SK-N-SH (cell line): ENCODE measurements around the gene XCL1. TPM values are rescaled to one million over a fixed set of nuclear protein-coding genes. Genes with fewer than 3 reads are reported as not detected.
"Not testable (repeated sequence)": the region's sequence is repeated elsewhere in the genome, so short reads cannot be mapped to it uniquely, and the experiment has no call there.

Experiments
- CTCF ChIA-PET: fragments of 300-600, 350-600 bp; formaldehyde crosslinking; extraction: SDS; loops from one replicate; lab custom pipeline; 2021; lab: Yijun Ruan, JAX
- POLR2A ChIA-PET: fragments of 350-600 bp; sonication (Branson Sonifier 250); formaldehyde crosslinking; extraction: SDS; loops from one replicate; lab custom pipeline; 2020; ENCODE audit warnings: antibody characterized with exemption, inconsistent platforms; lab: Yijun Ruan, JAX
- DNase-seq: peaks from one replicate; pipeline ENCODE4 v3.0.0; 2012
- H2AFZ ChIP-seq: fragments of 200-600 bp; sonication (generic); 2 replicates; pipeline ENCODE4 v1.8.1; 2016; ENCODE audit warnings: antibody characterized with exemption, mild to moderate bottlenecking, low read depth
- H3F3A ChIP-seq: fragments of 200-600 bp; sonication (generic); replicated peaks from 2 replicates; pipeline ENCODE3; 2016; ENCODE audit warnings: antibody characterized with exemption, mild to moderate bottlenecking; ENCODE audit not compliant: insufficient read depth
- H3K27ac ChIP-seq, 2 experiments: fragments of 200-500 bp in 1 of 2; fragments of 200-600 bp in 1 of 2; sonication (Bioruptor generic) in 1 of 2; sonication (generic), shearing (Covaris generic) in 1 of 2; 2 replicates each; pipeline versions ENCODE4 v1.5.1 to v1.6.1; 2014 to 2016; ENCODE audit warnings: low read depth in 2 of 2, inconsistent platforms in 1 of 2, low read length in 1 of 2, mild to moderate bottlenecking in 1 of 2, mixed read lengths in 1 of 2
- H3K27me3 ChIP-seq: fragments of 200-600 bp; sonication (generic), shearing (Covaris generic); 2 replicates; pipeline ENCODE4 v1.6.1; 2016; ENCODE audit warnings: mixed run types; ENCODE audit not compliant: insufficient read depth
- H3K36me3 ChIP-seq, 2 experiments: fragments of 200-500 bp in 1 of 2; fragments of 200-600 bp in 1 of 2; sonication (Bioruptor generic) in 1 of 2; sonication (generic) in 1 of 2; replicated peaks in 1 of 2; 2 replicates each; pipeline versions ENCODE3 to v1.5.1; 2014 to 2016; ENCODE audit warnings: low read length in 1 of 2, mild to moderate bottlenecking in 1 of 2; ENCODE audit not compliant: insufficient read depth in 2 of 2, control insufficient read depth in 1 of 2
- H3K4me1 ChIP-seq, 2 experiments: fragments of 200-500 bp in 1 of 2; fragments of 200-600 bp in 1 of 2; sonication (Bioruptor generic) in 1 of 2; sonication (generic), shearing (Covaris generic) in 1 of 2; 2 replicates each; pipeline versions ENCODE4 v1.5.1 to v1.6.1; 2014 to 2016; ENCODE audit warnings: low read depth in 1 of 2, low read length in 1 of 2, mixed run types in 1 of 2; ENCODE audit not compliant: insufficient read depth in 2 of 2, control insufficient read depth in 1 of 2
- H3K4me2 ChIP-seq: fragments of 200-600 bp; sonication (generic), shearing (Covaris generic); 2 replicates; pipeline ENCODE4 v1.6.1; 2017; ENCODE audit warnings: mixed run types
- H3K4me3 ChIP-seq, 2 experiments: fragments of 200-500 bp in 1 of 2; fragments of 200-600 bp in 1 of 2; sonication (Bioruptor generic) in 1 of 2; sonication (generic), shearing (Covaris generic) in 1 of 2; 2 replicates each; pipeline versions ENCODE4 v1.5.1 to v1.8.1; 2014 to 2016; ENCODE audit warnings: low read depth in 2 of 2, inconsistent platforms in 1 of 2, low read length in 1 of 2, mild to moderate bottlenecking in 1 of 2, mixed read lengths in 1 of 2, moderate library complexity in 1 of 2
- H3K79me2 ChIP-seq: fragments of 200-600 bp; sonication (generic); 2 replicates; pipeline ENCODE4 v1.8.1; 2017; ENCODE audit warnings: mild to moderate bottlenecking; ENCODE audit not compliant: insufficient read depth
- H3K9ac ChIP-seq: fragments of 200-600 bp; sonication (generic); 2 replicates; pipeline ENCODE4 v1.6.1; 2017; ENCODE audit warnings: mixed run types
- H3K9me2 ChIP-seq: fragments of 200-600 bp; sonication (generic); 2 replicates; pipeline ENCODE4 v1.6.1; 2017; ENCODE audit warnings: mixed run types
- H3K9me3 ChIP-seq: fragments of 200-600 bp; sonication (generic); 2 replicates; pipeline ENCODE4 v1.6.1; 2017; ENCODE audit warnings: mixed run types, mild to moderate bottlenecking, moderate library complexity
- H4K20me1 ChIP-seq: fragments of 200-600 bp; sonication (generic); 2 replicates; pipeline ENCODE4 v1.6.1; 2017; ENCODE audit warnings: mild to moderate bottlenecking, mixed run types; ENCODE audit not compliant: insufficient read depth
- FOXJ3 ChIP-seq: sonication (generic); formaldehyde crosslinking; IDR thresholded peaks from 2 replicates; pipeline ENCODE4 v1.5.1; 2020; ENCODE audit warnings: mild to moderate bottlenecking, missing genetic modification reagents
- MXI1 ChIP-seq: IDR thresholded peaks from 2 replicates; pipeline ENCODE4 v1.6.1; 2012; ENCODE audit warnings: mild to moderate bottlenecking, low read depth, low read length, improper control_type of control experiment
- POLR2AphosphoS5 ChIP-seq: IDR thresholded peaks from 2 replicates; pipeline ENCODE4 v1.6.1; 2012; ENCODE audit warnings: low read depth, low read length
- RXRA ChIP-seq: IDR thresholded peaks from 2 replicates; pipeline ENCODE4 v1.4.0; 2012; ENCODE audit warnings: low read depth, mild to moderate bottlenecking, borderline replicate concordance
- USF2 ChIP-seq: fragments of 150-350 bp; IDR thresholded peaks from 2 replicates; pipeline ENCODE4 v1.6.1; 2017; ENCODE audit warnings: antibody characterized with exemption, low read length, low read depth, borderline replicate concordance
- WGBS: methylation state at CpG from one replicate; pipeline ENCODE4 v1.1.6; 2017; ENCODE audit warnings: low lambda C conversion rate; 5-methylcytosine and 5-hydroxymethylcytosine counted together
- polyA plus RNA-seq, 3 experiments: library from polyadenylated mRNA; depleted of rRNA; stranded (reverse); fragments of >200 nt; gene quantifications; 2 replicates each; pipeline ENCODE4 v1.2.3, GENCODE V29; 2012
- TF ChIP-seq, protein P1 (sequence below): fragments of 200-600 bp; sonication (generic); IDR thresholded peaks from 2 replicates; pipeline ENCODE4 v1.6.1; 2017; ENCODE audit warnings: antibody characterized with exemption, mild to moderate bottlenecking, moderate library complexity

XCL1 gene
- polyA plus RNA-seq, 1 of the 3 experiments (the other 2 are of a cell fraction): not detected

DNA sequence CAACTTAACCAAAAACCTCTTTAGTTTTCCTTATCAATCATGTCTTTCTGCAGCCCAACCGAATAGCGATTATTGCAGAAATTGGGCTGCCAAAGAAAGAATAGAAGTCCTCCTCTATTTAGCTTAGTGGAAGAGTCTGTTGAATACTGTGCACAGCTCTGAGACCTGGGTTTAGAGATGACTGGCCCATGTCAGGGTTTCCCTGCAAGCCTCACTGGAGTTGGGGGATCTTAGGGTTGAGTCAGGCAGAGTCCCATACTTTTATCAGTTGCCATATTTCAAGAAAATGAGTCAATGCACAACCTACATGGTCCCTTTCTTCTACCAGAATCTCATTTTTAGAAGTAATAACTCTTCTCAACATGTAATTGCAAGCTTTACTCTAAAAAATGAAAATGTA is 3.9 kb downstream of the XCL1 start:
- H4K20me1 ChIP-seq, H3K4me2 ChIP-seq, H3F3A ChIP-seq, H3K4me3 ChIP-seq, H3K9me3 ChIP-seq, DNase-seq, POLR2A ChIA-PET, H3K79me2 ChIP-seq, H3K9me2 ChIP-seq, H3K27ac ChIP-seq, H3K9ac ChIP-seq, H3K27me3 ChIP-seq, H3K36me3 ChIP-seq, H2AFZ ChIP-seq: not testable (repeated sequence)
- 96% methylated on average over 2 of the region's 2 CpGs for WGBS
- CTCF ChIA-PET: interaction anchor here (0.8 to 1.5 kb wide), 2 partner anchors 140 to 237 kb away, joined by 3 read pairs; no protein-coding TSS in a partner anchor
- peaks cover 0 to 12% of the 10 kb centered on the region in 2 experiments; a peak in 2 of 4 replicates for H3K4me1 ChIP-seq

GRCh38 chr1:168580991-168581390 is 4.6 kb downstream of the XCL1 start:
- H3K4me3 ChIP-seq, H3K4me2 ChIP-seq, H2AFZ ChIP-seq, H3K9me3 ChIP-seq, DNase-seq, H3K9me2 ChIP-seq, H3K79me2 ChIP-seq, H4K20me1 ChIP-seq, H3K27ac ChIP-seq, POLR2A ChIA-PET, H3K36me3 ChIP-seq, H3K9ac ChIP-seq, H3K27me3 ChIP-seq, H3F3A ChIP-seq: not testable (repeated sequence)
- CTCF ChIA-PET: interaction anchor here (0.8 to 1.5 kb wide), 2 partner anchors 141 to 238 kb away, joined by 3 read pairs; no protein-coding TSS in a partner anchor
- WGBS: 77% methylated on average over 7 of the region's 7 CpGs
- H3K4me1 ChIP-seq: peaks cover 0 to 12% of the 10 kb centered on the region in 2 experiments; a peak in 2 of 4 replicates

DNA sequence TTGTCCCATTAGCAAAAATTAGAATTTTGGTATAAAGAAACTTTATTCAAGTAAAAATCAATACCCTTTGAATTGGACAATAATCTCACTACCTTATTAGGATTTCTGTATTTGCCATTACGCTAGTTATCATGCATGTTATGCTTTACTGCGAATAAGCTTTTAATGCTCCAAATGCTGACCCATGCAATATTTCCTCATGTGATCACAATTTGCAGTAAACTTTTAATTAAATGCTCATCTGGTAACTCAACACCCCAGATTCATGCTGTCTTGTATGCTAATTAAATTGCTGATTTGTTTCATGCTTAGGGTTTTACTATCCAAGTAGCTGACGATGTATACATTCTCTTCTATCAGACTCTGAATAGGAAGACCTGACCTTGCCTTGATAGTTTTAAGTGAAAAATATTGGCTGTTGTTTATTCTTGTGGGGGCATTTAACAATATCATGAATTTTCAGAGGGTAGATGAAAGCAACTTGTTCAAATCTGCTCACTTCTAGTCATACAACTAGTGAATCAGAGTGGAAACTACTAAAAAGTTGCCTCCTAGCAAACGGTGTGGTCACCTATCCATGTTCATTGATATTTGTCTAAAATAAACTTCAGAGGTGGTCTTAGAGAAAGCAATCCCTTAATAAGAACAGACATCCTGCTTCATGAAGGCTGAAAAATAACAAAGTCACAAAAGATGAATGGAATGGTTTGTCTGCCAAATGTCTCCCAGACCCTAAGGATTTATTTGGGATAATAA is 5.6 kb downstream of the XCL1 start:
- no peak overlapping the region for H3K9ac ChIP-seq
- H3K27ac ChIP-seq: peak overlapping the region in 1 of 2 experiments; percentile 87; a peak in 2 of 4 replicates
- TF ChIP-seq RXRA (no peak), USF2 (no peak), POLR2AphosphoS5 (no peak), FOXJ3 (CRISPR knock-in tag) (no peak), MXI1 (no peak)
- TF ChIP-seq, protein P1, sequence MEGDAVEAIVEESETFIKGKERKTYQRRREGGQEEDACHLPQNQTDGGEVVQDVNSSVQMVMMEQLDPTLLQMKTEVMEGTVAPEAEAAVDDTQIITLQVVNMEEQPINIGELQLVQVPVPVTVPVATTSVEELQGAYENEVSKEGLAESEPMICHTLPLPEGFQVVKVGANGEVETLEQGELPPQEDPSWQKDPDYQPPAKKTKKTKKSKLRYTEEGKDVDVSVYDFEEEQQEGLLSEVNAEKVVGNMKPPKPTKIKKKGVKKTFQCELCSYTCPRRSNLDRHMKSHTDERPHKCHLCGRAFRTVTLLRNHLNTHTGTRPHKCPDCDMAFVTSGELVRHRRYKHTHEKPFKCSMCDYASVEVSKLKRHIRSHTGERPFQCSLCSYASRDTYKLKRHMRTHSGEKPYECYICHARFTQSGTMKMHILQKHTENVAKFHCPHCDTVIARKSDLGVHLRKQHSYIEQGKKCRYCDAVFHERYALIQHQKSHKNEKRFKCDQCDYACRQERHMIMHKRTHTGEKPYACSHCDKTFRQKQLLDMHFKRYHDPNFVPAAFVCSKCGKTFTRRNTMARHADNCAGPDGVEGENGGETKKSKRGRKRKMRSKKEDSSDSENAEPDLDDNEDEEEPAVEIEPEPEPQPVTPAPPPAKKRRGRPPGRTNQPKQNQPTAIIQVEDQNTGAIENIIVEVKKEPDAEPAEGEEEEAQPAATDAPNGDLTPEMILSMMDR: no peak
- no peak overlapping the region for H3K4me3 ChIP-seq
- no peaks in the 10 kb centered on the region for H3K9me3 ChIP-seq
- H3K36me3 ChIP-seq: no peaks in the 10 kb centered on the region
- H3F3A ChIP-seq: peaks cover 5% of the 10 kb centered on the region
- H4K20me1 ChIP-seq: no peaks in the 10 kb centered on the region
- WGBS: 92% methylated on average over 4 of the region's 4 CpGs
- peaks cover 0 to 12% of the 10 kb centered on the region in 2 experiments; a peak in 2 of 4 replicates for H3K4me1 ChIP-seq
- H3K79me2 ChIP-seq: no peaks in the 10 kb centered on the region
- H2AFZ ChIP-seq: no peak overlapping the region
- H3K27me3 ChIP-seq: no peaks in the 10 kb centered on the region
- POLR2A ChIA-PET: no interaction called here
- H3K9me2 ChIP-seq: no peaks in the 10 kb centered on the region
- no peak overlapping the region for H3K4me2 ChIP-seq
- no peak for DNase-seq
- CTCF ChIA-PET: interaction anchor here (1.0 to 3.9 kb wide), 5 partner anchors 9 to 767 kb away, joined by 3 to 21 read pairs (median 3); no protein-coding TSS in a partner anchor
